H9 (cell line): ENCODE data around the gene SPTBN1. TPM values are rescaled to one million over a fixed set of nuclear protein-coding genes. Genes with fewer than 3 reads are reported as not detected.

Experiments used
- DNase-seq: peaks from one replicate; pipeline ENCODE4 v3.0.0-alpha.2; 2017
- H2AFZ ChIP-seq: one replicate; pipeline ENCODE4 v1.6.1; 2013; ENCODE audit warnings: mild to moderate bottlenecking, low read length, control low read depth, moderate library complexity
- H2AK5ac ChIP-seq: 2 replicates; pipeline ENCODE4 v1.6.1; 2013; ENCODE audit warnings: low read length, control low read depth, mixed read lengths; ENCODE audit not compliant: insufficient read length
- H2BK120ac ChIP-seq: one replicate; pipeline ENCODE4 v1.6.1; 2013; ENCODE audit warnings: low read depth, mild to moderate bottlenecking, low read length, control low read depth, inconsistent platforms; ENCODE audit not compliant: poor library complexity, severe bottlenecking
- H2BK12ac ChIP-seq: 2 replicates; pipeline ENCODE4 v1.6.1; 2013; ENCODE audit warnings: low read length, control low read depth, mixed read lengths, low read depth; ENCODE audit not compliant: insufficient read length
- H2BK15ac ChIP-seq: 2 replicates; pipeline ENCODE4 v1.6.1; 2013; ENCODE audit warnings: low read depth, low read length, control low read depth
- H2BK20ac ChIP-seq: one replicate; pipeline ENCODE4 v1.6.1; 2013; ENCODE audit warnings: low read depth, mild to moderate bottlenecking, low read length, control low read depth, inconsistent platforms; ENCODE audit not compliant: poor library complexity, severe bottlenecking
- H2BK5ac ChIP-seq: 2 replicates; pipeline ENCODE4 v1.6.1; 2013; ENCODE audit warnings: low read length, control low read depth, mixed read lengths; ENCODE audit not compliant: insufficient read length
- H3K14ac ChIP-seq: 2 replicates; pipeline ENCODE4 v1.6.1; 2013; ENCODE audit warnings: low read length, control low read depth; ENCODE audit not compliant: insufficient read depth
- H3K18ac ChIP-seq: 2 replicates; pipeline ENCODE4 v1.6.1; 2013; ENCODE audit warnings: low read depth, mild to moderate bottlenecking, mixed read lengths, low read length, control low read depth; ENCODE audit not compliant: insufficient read length
- H3K23ac ChIP-seq: 2 replicates; pipeline ENCODE4 v1.6.1; 2013; ENCODE audit warnings: low read length, control low read depth, mixed read lengths, low read depth; ENCODE audit not compliant: insufficient read length
- H3K23me2 ChIP-seq: 2 replicates; pipeline ENCODE4 v1.6.1; 2013; ENCODE audit warnings: low read depth, mild to moderate bottlenecking, mixed read lengths, low read length, control low read depth; ENCODE audit not compliant: insufficient read length, poor library complexity, severe bottlenecking
- H3K27ac ChIP-seq: 2 replicates; pipeline ENCODE4 v1.5.1; 2013; ENCODE audit warnings: low read length, control low read depth, mixed read lengths, low read depth; ENCODE audit not compliant: insufficient read length
- H3K27me3 ChIP-seq: 2 replicates; pipeline ENCODE4 v1.6.1; 2013; ENCODE audit warnings: low read length, control low read depth, inconsistent platforms; ENCODE audit not compliant: insufficient read depth
- H3K4ac ChIP-seq: 2 replicates; pipeline ENCODE4 v1.6.1; 2013; ENCODE audit warnings: low read depth, mild to moderate bottlenecking, control low read depth, inconsistent platforms, low read length, moderate library complexity
- H3K4me1 ChIP-seq: 2 replicates; pipeline ENCODE4 v1.6.1; 2013; ENCODE audit warnings: low read length, control low read depth, inconsistent platforms; ENCODE audit not compliant: insufficient read depth
- H3K4me2 ChIP-seq: 2 replicates; pipeline ENCODE4 v1.6.1; 2013; ENCODE audit warnings: low read length, control low read depth, mixed read lengths; ENCODE audit not compliant: insufficient read length, insufficient read depth
- H3K56ac ChIP-seq: 2 replicates; pipeline ENCODE4 v1.6.1; 2013; ENCODE audit warnings: low read depth, mild to moderate bottlenecking, mixed read lengths, low read length, control low read depth; ENCODE audit not compliant: insufficient read length
- H3K79me1 ChIP-seq: 2 replicates; pipeline ENCODE4 v1.6.1; 2013; ENCODE audit warnings: low read depth, mild to moderate bottlenecking, moderate library complexity, low read length, control low read depth, inconsistent platforms; ENCODE audit not compliant: insufficient read depth, poor library complexity, severe bottlenecking
- H3K79me2 ChIP-seq: 2 replicates; pipeline ENCODE4 v1.6.1; 2013; ENCODE audit warnings: low read length, control low read depth, inconsistent platforms; ENCODE audit not compliant: insufficient read depth
- H3K9ac ChIP-seq: 2 replicates; pipeline ENCODE4 v1.6.1; 2013; ENCODE audit warnings: low read length, control low read depth, mixed read lengths; ENCODE audit not compliant: insufficient read length; ENCODE audit errors: extremely low read depth
- H3K9me3 ChIP-seq: one replicate; pipeline ENCODE4 v1.6.1; 2013; ENCODE audit warnings: low read depth, low read length, inconsistent platforms; ENCODE audit not compliant: control insufficient read depth
- H3T11ph ChIP-seq: one replicate; pipeline ENCODE4 v1.6.1; 2013; ENCODE audit warnings: mild to moderate bottlenecking, low read length, control low read depth, inconsistent platforms
- H4K20me1 ChIP-seq: one replicate; pipeline ENCODE4 v1.6.1; 2013; ENCODE audit not compliant: control insufficient read depth, insufficient read length, insufficient read depth
- H4K5ac ChIP-seq: 2 replicates; pipeline ENCODE4 v1.6.1; 2013; ENCODE audit warnings: low read depth, mild to moderate bottlenecking, mixed read lengths, low read length, control low read depth; ENCODE audit not compliant: insufficient read length
- H4K8ac ChIP-seq: replicated peaks from 2 replicates; pipeline ENCODE4 v1.6.1; 2013; ENCODE audit warnings: low read length, control low read depth, mixed read lengths, low read depth; ENCODE audit not compliant: insufficient read length
- H4K91ac ChIP-seq: 2 replicates; pipeline ENCODE4 v1.6.1; 2013; ENCODE audit warnings: low read depth, mild to moderate bottlenecking, moderate library complexity, mixed read lengths, low read length, control low read depth; ENCODE audit not compliant: insufficient read length
- H3K27ac Mint-ChIP-seq, 3 experiments: 2 replicates in 2 of 3; 3 replicates in 1 of 3; pipeline ENCODE4 v1.8.0; 2020 to 2021; ENCODE audit warnings: mixed read lengths in 3 of 3, mild to moderate bottlenecking in 1 of 3, moderate library complexity in 1 of 3
- H3K27me3 Mint-ChIP-seq: 2 replicates; pipeline ENCODE4 v1.8.0; 2021; ENCODE audit warnings: low read depth, mild to moderate bottlenecking, moderate library complexity, mixed read lengths
- H3K36me3 Mint-ChIP-seq, 3 experiments: 2 replicates in 2 of 3; 3 replicates in 1 of 3; pipeline ENCODE4 v1.8.0; 2020 to 2021; ENCODE audit warnings: low read depth in 3 of 3, mixed read lengths in 3 of 3; ENCODE audit not compliant: insufficient read depth in 1 of 3
- H3K4me1 Mint-ChIP-seq, 2 experiments: 2 replicates each; pipeline ENCODE4 v1.8.0; 2020; ENCODE audit warnings: mixed read lengths in 2 of 2
- H3K4me3 Mint-ChIP-seq, 2 experiments: 2 replicates in 1 of 2; 3 replicates in 1 of 2; pipeline ENCODE4 v1.8.0; 2020 to 2021; ENCODE audit warnings: mild to moderate bottlenecking in 2 of 2, mixed read lengths in 2 of 2, moderate library complexity in 1 of 2
- H3K9me3 Mint-ChIP-seq, 2 experiments: 2 replicates in 1 of 2; 3 replicates in 1 of 2; pipeline ENCODE4 v1.8.0; 2020; ENCODE audit warnings: mild to moderate bottlenecking in 2 of 2, mixed read lengths in 2 of 2, moderate library complexity in 1 of 2
- CTCF ChIP-seq: fragments of 200-600 bp; sonication (generic); conservative IDR thresholded peaks from 3 replicates; pipeline ENCODE4 v1.8.0; 2021; ENCODE audit warnings: antibody characterized with exemption, mild to moderate bottlenecking
- WGBS: extraction: QIAGEN DNeasy Blood & Tissue Kit; methylation state at CpG from one replicate; pipeline ENCODE4 v1.1.7; 2013; ENCODE audit warnings: missing lambda C conversion rate, low lambda C conversion rate, mixed read lengths; ENCODE audit not compliant: insufficient read length; ENCODE audit errors: extremely low coverage; 5-methylcytosine and 5-hydroxymethylcytosine counted together
- total RNA-seq: library from RNA; stranded (reverse); gene quantifications from 2 replicates; pipeline ENCODE4 v1.2.1, GENCODE V29; 2021

The SPTBN1 gene
- total RNA-seq, 1 experiment from 2014 or later, result 164 TPM

GRCh38 chr2:54704238-54704637 is 248.1 kb downstream of the SPTBN1 start:
- no peaks in the 10 kb centered on the region for H3K36me3 Mint-ChIP-seq
- Histone ChIP-seq H4K20me1 (no peaks in the 10 kb centered on the region), H3K4ac (no peak overlapping the region), H2BK12ac (no peak overlapping the region), H3K23ac (no peak overlapping the region), H3T11ph (no peak overlapping the region), H4K5ac (no peak overlapping the region), H2BK20ac (no peak overlapping the region), H3K27ac (no peak overlapping the region), H2BK5ac (no peak overlapping the region), H3K9ac (no peak overlapping the region), H3K56ac (no peak overlapping the region), H2AFZ (no peak overlapping the region), H3K27me3 (no peaks in the 10 kb centered on the region), H2BK120ac (no peak overlapping the region), H3K23me2 (no peaks in the 10 kb centered on the region), H4K8ac (no peak overlapping the region), H3K4me1 (no peaks in the 10 kb centered on the region), H3K14ac (no peak overlapping the region), H2AK5ac (no peak overlapping the region), H3K9me3 (no peaks in the 10 kb centered on the region), H3K18ac (no peak overlapping the region), H3K79me1 (no peaks in the 10 kb centered on the region), H3K4me2 (no peak overlapping the region), H4K91ac (no peak overlapping the region), H2BK15ac (no peak overlapping the region), H3K79me2 (no peaks in the 10 kb centered on the region)
- no peak overlapping the region for H3K27ac Mint-ChIP-seq
- WGBS, result no CpG with 5 or more reads among the region's 1 CpG
- no peak overlapping the region for H3K4me3 Mint-ChIP-seq
- no peaks in the 10 kb centered on the region for H3K4me1 Mint-ChIP-seq
- no peak for DNase-seq
- H3K27me3 Mint-ChIP-seq, result no peaks in the 10 kb centered on the region; the same call in 1 of the 2 replicates
- TF ChIP-seq CTCF, result no peak
- H3K9me3 Mint-ChIP-seq, result peaks cover 3 to 6% of the 10 kb centered on the region in 2 experiments; a peak in 3 of 5 replicates
